SU-DHL-6 (cell line): ENCODE results near the gene CELF3.

Experiments used
- CTCF ChIP-seq: fragments of 200-600 bp; sonication (generic); IDR thresholded peaks from one replicate; pipeline ENCODE4 v1.5.1; 2017; ENCODE audit warnings: antibody characterized with exemption, mild to moderate bottlenecking, low read length, moderate library complexity; ENCODE audit not compliant: insufficient read depth, poor library complexity, severe bottlenecking
- EZH2phosphoT487 ChIP-seq: fragments of 200-600 bp; sonication (generic), shearing (Covaris generic); conservative IDR thresholded peaks from 2 replicates; pipeline ENCODE4 v1.6.1; 2018; ENCODE audit warnings: mild to moderate bottlenecking, antibody characterized with exemption, low read length, moderate library complexity, mixed read lengths

GRCh38 chr1:151759241-151759640, 42.6 kb upstream of the CELF3 start:
- TF ChIP-seq EZH2phosphoT487 (no peak), CTCF (no peak)
